HG03457 (cell line): ENCODE measurements around the gene EPS15.
A peak's percentile ranks its signal among the peaks of the same experiment; 100 is the strongest.
"Not testable (repeated sequence)": the region's sequence is repeated elsewhere in the genome, so short reads cannot be mapped to it uniquely, and the experiment has no call there.

Experiments
- ATAC-seq: cut with Tn5 transposase; IDR thresholded peaks from one replicate; pipeline ENCODE4 v1.9.1; 2021; ENCODE audit warnings: moderate number of reproducible peaks; ENCODE audit not compliant: unreplicated experiment

The EPS15 gene

DNA sequence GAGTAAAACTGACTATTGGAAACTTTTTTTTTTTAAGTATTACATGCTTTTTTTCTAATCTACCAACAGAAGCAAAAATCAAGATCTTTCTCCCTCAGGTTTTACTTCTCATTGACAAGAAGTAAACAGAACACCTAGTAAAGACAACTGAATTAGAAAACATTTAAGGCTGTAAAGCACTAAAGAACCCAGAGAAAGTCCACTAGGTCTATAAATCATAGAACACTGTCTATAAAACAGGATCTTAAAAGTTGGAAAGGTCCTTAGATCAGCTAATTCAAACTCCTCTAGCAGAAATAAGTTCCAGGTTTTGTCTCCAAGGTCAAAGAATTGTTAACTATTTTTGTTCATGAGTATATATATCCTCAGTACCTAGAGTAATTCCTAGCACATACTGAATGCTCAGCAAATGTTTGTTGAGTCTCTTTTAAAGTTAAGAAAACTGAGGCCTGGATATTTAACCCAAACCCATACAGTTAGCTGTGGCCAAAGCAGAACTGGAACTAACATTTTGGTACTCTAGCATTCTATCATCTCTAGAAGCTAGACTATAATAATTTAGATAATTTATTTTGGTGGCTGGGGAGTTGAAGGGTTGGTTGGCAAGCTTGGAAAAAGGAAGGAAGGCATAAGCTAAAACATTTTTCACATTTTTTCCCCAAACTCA lies 3.0 kb downstream of the EPS15 start:
- ATAC-seq, result no peak

DNA sequence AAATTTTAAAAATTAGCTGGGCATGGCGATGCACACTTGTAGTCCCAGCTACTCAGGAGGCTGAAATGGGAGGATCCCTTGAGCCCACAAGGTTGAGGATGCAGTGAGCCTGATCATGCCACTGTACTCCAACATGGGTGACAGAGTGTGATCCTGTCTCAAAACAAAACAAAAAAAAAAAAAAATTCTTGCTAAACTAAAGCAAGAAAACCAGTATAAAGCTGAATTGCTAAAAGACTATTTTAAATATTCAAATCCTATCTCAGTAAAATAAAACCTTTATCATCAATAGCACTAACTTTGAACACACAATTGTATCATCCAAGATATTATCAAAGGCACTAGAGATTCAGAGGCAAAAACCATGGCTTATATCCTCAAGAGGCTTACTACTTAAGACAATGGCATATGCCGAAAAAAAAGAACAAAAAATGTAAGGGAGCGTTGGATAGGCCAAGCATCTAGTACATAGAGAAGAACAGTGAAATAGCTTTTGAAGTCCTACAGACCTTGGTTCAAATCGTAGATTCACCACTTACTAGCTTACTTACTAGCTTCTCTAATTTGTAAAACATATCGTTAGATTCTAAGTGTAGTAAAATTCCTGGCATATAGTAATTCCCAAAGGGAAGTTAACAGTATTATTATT lies 3.6 kb downstream of the EPS15 start:
- no peak for ATAC-seq

DNA sequence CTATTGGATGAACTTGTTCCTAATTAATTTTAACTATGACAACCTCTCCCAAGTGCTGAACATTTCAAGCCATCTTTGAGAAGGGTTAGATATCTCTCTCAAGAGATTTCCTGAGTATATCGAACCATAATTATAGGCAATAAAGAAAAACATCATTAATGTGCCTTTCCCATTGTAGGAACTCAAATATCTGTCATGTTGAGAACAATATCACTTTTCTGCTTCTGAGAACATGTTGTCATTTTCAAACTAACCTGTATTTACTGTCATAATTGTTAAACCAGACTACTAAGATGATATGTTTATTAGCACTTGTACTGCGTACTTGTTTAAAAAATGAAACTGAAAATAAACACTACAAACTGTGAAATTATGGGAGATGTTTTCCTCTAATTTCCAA lies 4.3 kb downstream of the EPS15 start:
- no peak for ATAC-seq

DNA sequence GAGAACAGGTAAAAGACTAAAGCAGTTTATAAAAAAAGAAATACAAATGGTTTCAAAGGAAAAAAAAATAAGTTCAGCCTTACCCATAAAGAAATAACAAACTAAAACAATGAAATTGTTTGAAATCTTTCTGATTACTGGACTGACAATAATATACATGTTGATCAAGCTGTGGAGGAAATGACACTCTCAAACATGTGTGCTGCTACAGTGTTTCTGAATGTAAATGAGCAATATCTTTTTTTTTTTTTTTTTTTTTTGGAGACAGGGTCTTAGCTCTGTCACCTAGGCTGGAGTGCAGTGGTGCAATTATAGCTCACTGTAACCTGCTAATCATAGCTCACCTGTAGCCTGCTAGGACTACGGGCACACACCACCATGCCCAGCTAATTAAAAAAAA lies 6.5 kb downstream of the EPS15 start:
- no peak for ATAC-seq

DNA sequence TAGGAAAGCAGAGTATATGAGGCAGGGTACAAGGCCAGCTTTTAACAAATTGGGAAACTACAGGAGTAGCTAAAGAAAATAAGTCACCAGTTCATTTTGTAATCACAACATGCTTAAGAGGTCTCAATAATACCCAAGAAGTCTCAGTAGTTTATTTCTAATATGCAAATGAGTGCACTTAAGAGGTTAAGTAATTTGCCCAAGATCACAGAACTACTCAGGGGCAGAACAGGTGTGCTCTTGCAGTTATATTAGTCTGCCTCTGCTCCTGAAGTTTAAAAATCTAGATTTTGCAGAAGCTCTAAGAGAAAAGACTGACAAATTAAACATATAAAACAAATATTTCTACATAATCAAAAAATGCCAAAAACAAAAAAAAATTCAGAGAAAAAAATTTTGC lies 6.9 kb downstream of the EPS15 start:
- ATAC-seq, result no peak

DNA sequence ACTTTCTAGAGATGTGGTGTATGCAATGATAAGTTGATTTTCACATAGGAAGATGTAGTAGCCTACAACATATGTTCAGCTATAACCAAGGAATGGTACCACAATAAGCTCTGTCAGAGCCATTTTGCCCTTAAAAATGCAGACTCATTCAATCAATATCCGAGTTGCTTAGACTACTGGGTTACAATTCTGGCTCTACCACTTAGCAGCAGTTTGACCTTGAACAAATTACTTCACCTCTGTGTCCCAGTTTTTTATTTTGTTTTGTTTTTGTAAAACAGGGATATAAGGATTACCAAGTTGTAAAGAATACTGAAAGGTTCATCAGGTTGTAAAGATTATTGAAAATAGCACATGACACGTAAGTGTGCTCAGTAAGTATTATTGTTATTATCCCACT lies 9.3 kb downstream of the EPS15 start:
- ATAC-seq, result no peak

DNA sequence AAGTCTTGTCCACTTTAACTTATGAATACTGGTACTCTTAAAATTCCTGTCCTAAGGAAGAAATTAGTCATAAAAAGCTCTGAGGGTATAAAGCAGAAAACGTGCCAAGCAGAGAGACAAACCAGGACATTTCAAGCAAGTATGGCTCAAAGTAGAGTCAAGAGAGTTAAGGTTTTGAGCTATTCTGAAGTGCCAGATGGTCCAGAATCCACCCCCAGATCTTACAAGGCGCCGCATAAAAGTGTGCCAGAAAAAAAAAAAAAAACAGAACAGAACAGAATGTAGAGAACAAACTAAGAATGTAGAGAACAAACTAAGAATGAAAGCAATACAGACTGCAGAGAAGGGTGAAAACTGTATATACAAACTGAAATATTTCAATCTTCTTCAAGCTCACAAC lies 12.5 kb downstream of the EPS15 start:
- no peak for ATAC-seq

DNA sequence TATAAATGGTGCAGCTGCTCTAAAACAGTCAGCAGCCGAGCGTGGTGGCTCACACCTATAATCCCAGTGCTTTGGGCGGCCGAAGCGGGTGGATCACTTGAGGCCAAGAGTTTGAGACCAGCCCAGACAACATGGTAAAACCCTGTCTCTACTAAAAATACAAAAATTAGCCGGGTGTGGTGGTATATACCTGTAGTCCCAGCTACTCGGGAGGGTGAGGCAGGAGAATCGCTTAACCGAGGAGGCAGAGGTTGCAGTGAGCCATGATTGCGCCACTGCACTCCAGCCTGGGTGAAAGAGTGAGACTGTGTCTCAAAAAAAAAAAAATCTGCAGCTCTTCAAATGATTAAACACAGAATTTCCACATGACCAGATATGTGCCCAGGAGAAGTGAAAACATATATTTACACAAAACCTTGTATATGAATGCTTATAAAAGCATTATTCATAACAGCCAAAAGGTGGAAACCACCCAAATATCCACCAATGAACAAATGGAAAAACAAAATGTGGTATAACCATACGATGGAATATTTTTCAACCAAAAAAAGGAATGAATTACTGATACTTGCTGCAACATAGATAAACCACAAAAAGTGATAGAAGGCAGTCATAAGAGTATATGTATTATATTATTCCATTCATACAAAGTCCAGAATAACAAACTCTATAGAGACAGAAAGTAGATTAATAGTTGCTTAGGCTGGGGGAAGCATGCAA lies 14.1 kb downstream of the EPS15 start:
- peak; percentile 41 for ATAC-seq

DNA sequence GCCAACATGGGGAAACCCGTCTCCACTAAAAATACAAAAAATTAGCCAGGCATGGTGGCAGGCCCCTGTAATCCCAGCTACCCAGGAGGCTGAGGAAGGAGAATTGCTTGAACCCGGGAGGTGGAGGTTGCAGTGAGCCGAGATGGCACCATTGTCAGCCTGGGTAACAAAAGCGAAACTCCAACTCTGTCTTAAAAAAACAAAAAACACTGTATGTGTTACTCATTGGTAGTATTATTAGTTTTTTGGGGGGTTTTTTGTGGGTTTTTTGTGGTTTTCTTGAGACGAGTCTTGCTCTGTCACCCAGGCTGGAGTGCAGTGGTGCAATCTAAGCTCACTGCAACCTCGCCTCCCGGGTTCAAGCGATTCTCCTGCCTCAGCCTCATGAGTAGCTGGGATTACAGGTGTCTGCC lies 17.8 kb downstream of the EPS15 start:
- ATAC-seq, result peak; percentile 43

DNA sequence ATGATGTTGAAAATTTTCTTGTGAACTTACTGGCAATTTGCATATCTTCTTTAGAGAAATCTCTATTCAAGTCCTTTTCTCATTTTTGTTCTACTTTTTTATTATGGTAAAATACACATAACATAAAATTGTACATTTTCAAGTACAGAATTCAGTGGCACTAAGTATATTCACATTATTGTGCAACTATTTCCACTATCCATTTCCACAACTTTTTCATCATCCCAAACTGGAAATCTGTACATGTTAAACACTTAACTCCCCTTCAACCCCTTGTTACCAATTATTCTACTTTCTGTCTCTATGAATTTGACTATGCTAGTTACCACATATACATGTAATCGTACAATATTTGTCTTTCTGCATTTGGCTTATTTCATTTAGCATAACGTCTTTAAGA lies 19.4 kb downstream of the EPS15 start:
- ATAC-seq, result no peak

DNA sequence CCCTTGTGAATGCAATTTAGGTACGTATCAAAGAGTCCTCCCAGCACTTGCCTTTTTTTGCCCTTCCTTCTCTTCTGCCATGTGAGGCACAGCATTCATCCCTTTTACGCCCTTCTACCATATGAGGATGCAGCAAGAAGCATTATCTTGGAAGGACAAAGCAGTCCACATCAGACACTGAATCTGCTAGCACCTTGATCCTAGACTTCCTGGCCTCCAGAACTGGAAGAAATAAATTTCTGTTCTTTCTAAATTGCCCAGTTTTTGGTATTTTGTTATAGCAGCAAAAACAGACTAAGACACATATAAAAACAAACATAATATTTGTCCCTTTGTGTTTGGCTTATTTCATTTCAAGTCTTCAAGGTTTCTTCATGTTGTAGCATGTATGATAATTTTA lies 20.1 kb downstream of the EPS15 start:
- no peak for ATAC-seq

DNA sequence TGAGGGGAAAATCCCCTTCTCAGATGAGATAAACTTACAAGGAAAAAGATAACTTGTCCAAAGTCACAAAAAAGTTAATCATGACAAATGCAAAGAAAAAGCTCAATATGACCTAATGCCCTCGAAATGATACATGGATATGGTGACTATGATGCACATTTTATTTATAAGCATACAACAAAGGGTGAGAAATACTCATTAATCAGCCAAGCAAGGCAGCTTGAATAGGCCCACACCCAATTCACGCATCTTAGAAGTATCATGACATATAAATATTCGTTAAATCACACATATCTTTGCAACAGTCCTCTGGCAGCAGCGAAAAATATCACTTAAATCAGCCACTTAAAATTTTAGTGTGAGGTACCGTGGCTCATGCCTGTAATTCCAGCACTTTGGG lies 21.7 kb downstream of the EPS15 start:
- ATAC-seq, result no peak

DNA sequence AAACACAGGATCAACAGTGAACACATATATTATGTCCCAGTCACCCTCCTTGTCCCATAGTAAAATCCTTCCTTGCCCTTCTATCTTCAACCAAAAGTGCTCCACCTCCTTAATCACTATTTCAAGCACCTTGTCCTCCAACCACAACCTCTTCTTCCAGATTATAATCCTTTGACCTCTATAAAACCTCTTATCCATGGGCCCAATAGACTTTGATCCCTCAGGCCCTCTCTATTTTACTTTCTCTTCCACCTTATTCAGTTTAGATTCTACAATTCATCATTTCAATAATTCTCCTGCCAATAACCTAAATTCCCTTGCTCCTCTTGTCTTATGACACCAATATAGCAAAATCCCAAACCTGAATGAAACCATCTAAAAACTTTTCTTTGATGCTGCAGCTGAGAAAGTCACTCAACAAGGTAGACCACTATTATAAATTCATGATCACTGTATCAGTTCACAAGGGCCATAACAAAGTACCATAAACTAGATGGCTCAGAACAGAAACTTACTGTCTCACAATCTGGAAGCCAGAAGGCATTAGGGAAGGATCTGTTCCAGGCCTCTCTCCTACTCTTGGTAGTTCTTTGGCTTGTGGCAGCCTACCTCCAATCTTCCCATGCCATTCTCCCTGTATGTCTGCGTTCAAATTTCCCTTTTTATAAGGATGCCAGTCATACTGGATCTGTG lies 24.8 kb downstream of the EPS15 start:
- ATAC-seq, result no peak

DNA sequence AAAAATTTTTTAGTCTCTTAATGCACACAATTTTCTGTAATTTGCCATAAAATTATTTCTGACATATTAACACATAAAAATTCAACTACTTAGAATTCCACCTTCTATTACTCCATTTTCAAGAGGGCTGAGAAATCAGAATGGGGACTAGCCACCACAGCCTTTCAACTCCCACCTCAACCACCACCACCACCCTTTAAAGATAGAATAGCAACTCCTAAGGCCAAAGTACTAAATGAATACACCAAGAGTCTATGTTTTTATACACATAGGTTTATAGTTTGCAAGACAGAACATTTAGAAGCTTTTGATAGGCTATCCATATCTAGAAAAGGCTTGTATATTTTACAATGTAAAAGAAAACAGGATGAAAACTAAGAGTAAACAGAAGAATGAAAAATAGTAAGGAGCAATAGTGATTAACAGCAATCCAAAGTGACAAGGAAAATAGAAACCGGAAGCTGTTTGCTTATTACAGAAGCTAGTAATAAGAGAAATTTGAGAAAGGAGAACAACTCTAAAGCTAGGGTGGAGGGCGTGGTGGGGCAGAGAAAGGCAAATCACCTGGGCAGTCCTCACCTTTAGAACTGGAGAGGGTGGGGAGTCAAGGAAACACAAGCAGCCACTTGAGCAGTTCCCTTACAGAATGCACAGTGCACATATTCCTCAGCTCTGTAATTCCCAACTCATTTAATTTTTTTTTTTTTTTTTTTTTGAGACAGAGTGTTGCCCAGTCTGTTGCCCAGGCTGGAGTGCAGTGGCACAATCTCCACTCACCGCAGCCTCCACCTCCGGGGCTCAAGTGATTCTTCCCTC lies 27.7 kb downstream of the EPS15 start:
- ATAC-seq, result no peak

DNA sequence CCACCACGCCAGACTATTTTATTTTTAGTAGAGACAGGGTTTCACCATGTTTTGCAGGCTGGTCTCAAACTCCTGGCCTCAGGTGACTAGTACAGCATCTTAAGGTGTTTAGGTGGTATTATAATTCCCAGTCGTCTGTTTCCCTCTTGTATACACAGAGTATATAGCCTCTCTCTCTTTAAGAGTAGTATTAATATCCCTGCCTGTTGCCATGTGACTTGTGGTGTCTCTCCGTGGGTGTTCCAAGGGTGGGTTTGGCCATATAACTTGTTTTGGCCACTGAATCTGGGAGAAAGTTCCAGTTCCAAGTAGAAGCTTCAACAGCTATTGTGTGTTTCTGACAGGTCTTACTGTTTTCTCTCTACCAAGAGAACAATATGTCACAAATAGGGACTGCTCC lies 29.6 kb downstream of the EPS15 start:
- no peak for ATAC-seq

DNA sequence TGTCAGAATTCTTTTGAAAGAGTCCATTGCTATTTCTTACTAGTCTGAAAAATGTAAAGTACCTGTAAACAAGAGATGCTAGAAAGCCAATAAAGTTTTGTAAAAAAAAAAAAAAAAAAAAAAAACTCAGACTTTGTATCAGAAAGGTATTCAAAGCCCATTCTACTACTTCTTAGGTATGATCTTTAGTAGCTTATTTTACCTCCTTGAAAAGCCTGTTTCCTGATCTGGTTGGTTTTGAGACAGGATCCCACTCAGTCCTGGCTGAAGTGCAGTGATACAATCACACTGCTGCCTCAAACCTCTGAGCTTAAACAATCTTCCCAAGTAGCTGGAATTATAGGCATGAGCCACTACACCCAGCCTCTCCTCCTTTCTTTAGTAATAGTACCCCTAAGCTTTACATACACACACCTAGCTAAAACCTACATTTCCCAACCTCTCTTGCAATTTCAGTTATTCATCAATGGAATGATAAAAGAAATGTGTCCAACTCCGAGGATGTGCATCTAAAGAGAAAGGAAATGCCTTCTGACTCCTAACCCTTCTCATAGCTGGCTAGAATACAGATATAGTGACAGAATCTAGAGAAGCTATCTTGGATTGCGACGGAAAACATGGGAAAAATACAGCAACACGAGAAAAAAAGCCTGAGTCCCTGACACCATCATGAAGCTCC lies 30.6 kb downstream of the EPS15 start:
- no peak for ATAC-seq

DNA sequence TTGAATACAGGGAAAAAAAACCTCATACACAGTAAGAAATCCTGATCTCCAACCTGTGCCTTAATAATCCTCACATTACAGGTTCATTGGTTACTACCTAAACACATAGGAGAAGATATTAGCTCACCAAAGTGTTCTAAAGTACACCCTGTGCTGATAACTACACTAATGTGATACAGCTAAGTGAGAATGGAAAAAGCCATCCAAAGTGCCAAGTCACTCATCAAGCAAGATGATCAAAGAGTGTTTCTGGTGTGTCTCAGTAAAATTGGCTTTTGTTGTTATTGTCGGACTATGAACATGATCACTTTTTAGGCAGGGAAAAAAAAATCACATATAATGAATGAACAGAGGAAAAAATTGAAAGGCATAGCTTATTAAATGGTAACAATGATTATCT lies 31.4 kb downstream of the EPS15 start:
- ATAC-seq, result no peak

DNA sequence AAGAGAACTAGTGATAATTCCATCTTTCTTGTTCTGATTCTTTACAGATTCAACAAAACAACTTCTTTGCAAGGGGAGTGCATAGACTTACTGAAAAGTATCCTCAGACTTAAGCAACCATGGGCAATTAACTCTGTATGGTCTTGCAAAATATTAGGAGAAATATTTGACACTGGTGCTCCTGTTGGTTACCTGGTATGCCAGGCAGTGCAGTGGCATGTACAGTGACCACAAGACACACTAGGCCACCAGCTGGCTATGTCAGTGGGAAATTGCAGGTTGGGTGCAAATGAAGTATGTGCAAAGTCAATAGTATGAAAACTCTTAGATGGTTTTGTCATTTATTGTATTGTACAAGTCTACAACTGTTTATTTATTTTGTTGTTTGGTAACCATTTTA lies 34.5 kb downstream of the EPS15 start:
- no peak for ATAC-seq

DNA sequence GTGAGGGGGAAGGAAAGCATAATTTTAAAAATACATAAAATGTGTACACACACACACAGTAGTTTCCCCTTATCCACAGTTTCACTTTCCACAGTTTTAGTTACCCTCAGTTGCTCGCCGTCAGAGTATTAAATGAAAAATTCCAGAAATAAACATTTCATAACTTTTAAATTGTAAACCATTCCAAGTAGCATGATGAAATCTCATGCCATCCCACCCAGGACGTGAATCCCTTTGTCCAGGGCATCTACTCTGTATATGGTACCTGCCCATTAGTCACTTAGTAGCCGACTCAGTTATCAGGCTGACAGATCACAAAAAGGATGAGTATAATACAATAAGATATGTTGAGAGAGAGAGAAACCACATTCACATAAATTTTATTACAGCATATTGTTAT lies 36.2 kb downstream of the EPS15 start:
- ATAC-seq, result no peak

DNA sequence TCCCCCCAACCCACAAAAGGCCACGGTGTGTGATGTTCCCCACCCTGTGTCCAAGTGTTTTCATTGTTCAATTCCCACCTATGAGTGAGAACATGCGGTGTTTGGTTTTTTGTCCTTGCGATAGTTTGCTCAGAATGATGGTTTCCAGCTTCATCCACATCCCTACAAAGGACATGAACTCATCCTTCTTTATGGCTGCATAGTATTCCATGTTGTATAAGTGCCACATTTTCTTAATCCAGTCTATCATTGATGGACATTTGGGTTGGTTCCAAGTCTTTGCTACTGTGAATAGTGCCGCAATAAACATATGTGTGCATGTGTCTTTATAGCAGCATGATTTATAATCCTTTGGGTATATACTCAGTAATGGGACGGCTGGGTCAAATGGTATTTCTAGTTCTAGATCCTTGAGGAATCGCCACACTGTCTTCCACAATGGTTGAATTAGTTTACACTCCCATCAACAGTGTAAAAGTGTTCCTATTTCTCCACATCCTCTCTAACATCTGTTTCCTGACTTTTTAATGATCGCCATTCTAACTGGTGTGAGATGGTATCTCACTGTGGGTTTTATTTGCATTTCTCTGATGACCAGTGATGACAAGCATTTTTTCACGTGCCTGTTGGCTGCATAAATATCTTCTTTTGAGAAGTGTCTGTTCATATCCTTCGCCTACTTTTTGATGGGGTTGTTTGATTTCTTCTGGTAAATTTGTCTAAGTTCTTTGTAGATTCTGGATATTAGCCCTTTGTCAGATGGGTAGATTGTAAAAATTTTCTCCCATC lies 44.0 kb downstream of the EPS15 start:
- not testable (repeated sequence) for ATAC-seq
